HG03097 (cell line): Measurements from ENCODE around the gene BICDL2.
A peak's percentile ranks its signal among the peaks of the same experiment; 100 is the strongest.

ENCODE experiments used
- ATAC-seq: cut with Tn5 transposase; IDR thresholded peaks from one replicate; pipeline ENCODE4 v1.9.1; 2021; ENCODE audit not compliant: unreplicated experiment, low FRiP score

Gene BICDL2

GRCh38 chr16:3026609-3027488 is 9.9 kb downstream of the BICDL2 start:
- no peak for ATAC-seq

- no peak for ATAC-seq
These were observed 10.8 kb downstream of the BICDL2 start for GRCh38 chr16:3026003-3026378.

- ATAC-seq: no peak
These were observed 11.4 kb downstream of the BICDL2 start for GRCh38 chr16:3025032-3026002.

GRCh38 chr16:3023669-3024478 is 12.9 kb downstream of the BICDL2 start, which contains the start of the genes HCFC1R1 and THOC6:
TSS of gene HCFC1R1 (minus strand) at chr16:3023942. CDS start at chr16:3023941, 1 bp downstream.
TSS of gene THOC6 (plus strand) at chr16:3024035. CDS start at chr16:3024327, 292 bp downstream.
- ATAC-seq: peak; percentile 63

GRCh38 chr16:3023415-3023668 is 13.4 kb downstream of the BICDL2 start:
- no peak for ATAC-seq

- ATAC-seq: no peak
These were observed 13.9 kb downstream of the BICDL2 start for GRCh38 chr16:3022684-3023414.

GRCh38 chr16:3022208-3022683 is 14.5 kb downstream of the BICDL2 start:
- ATAC-seq: no peak

GRCh38 chr16:3021449-3022207 is 15.1 kb downstream of the BICDL2 start:
- ATAC-seq: no peak

- no peak for ATAC-seq
These were observed 15.9 kb downstream of the BICDL2 start for GRCh38 chr16:3020604-3021448.

- ATAC-seq: no peak
These were observed 16.5 kb downstream of the BICDL2 start, which contains the start of gene TNFRSF12A for GRCh38 chr16:3020247-3020603. TSS of gene TNFRSF12A (plus strand) at chr16:3020368. CDS start at chr16:3020398, 30 bp downstream.

- no peak for ATAC-seq
These were observed 17.0 kb downstream of the BICDL2 start for GRCh38 chr16:3019594-3020246.

GRCh38 chr16:3017794-3018506 is 18.8 kb downstream of the BICDL2 start, which contains the start of gene CLDN6:
TSS of gene CLDN6 (minus strand) at chr16:3018183. CDS start at chr16:3016021, 2,162 bp downstream.
- no peak for ATAC-seq

- no peak for ATAC-seq
These were observed 19.4 kb downstream of the BICDL2 start for GRCh38 chr16:3017344-3017743.

GRCh38 chr16:3015865-3016521 is 20.8 kb downstream of the BICDL2 start:
- ATAC-seq: no peak

GRCh38 chr16:3014971-3015370 is 21.8 kb downstream of the BICDL2 start:
- ATAC-seq: no peak

- no peak for ATAC-seq
These were observed 22.6 kb downstream of the BICDL2 start for GRCh38 chr16:3013998-3014690.
